Measurements from ENCODE around the gene ZNF492. TPM values are rescaled to one million over a fixed set of nuclear protein-coding genes. Genes with fewer than 3 reads are reported as not detected.

The ZNF492 gene
- total RNA-seq, 2 experiments from 2014 or later = not detected

- BruUV-seq (replicated peaks) = no TSS peak
- Histone ChIP-seq H3K36me3 (ENCODE audit: insufficient read depth, low read length) (no peaks in the 10 kb centered on the region), H3K9me2 (ENCODE audit: insufficient read depth, low read length) (no peaks in the 10 kb centered on the region), H3K4me2 (ENCODE audit: low read length) (no peak overlapping the region), H3K27ac (ENCODE audit: low read depth, low read length, poor library complexity, severe bottlenecking) (no peak overlapping the region), H3K9me3 (ENCODE audit: low read length) (no peaks in the 10 kb centered on the region), H3K4me1 (ENCODE audit: insufficient read depth, low read length, poor library complexity, severe bottlenecking) (no peaks in the 10 kb centered on the region), H3K4me3 (ENCODE audit: low read depth, low read length, poor library complexity, severe bottlenecking) (no peak overlapping the region), H3K79me2 (ENCODE audit: insufficient read depth, low read depth, low read length) (no peaks in the 10 kb centered on the region), H4K20me1 (ENCODE audit: insufficient read depth, low read length) (no peaks in the 10 kb centered on the region), H2AFZ (ENCODE audit: low read length) (no peak overlapping the region)
- ChIA-PET POLR2A (no interaction called here), CTCF (ENCODE audit: unreplicated experiment) (no interaction called here)
- intact Hi-C loops (cut with micrococcal nuclease; ENCODE audit: unreplicated experiment) = no loop called here
- TF ChIP-seq EZH2phosphoT487 (IDR thresholded peaks at IDR 0.05; ENCODE audit: borderline replicate concordance, low read depth, low read length) (no peak), CTCF (conservative IDR thresholded peaks at IDR 0.05; ENCODE audit: low read length) (no peak)
- DNase-seq (ENCODE audit: low spot score) = no peak
Observed at GRCh38 chr19:22600690-22601648, 33.2 kb upstream of the ZNF492 start.

- H3K36me3 ChIP-seq (ENCODE audit: insufficient read depth, low read length) = no peaks in the 10 kb centered on the region
- H3K9me2 ChIP-seq (ENCODE audit: insufficient read depth, low read length) = no peaks in the 10 kb centered on the region
- no peak overlapping the region for H3K4me2 ChIP-seq (ENCODE audit: low read length)
- no peaks in the 10 kb centered on the region for H3K4me1 ChIP-seq (ENCODE audit: insufficient read depth, low read length, poor library complexity, severe bottlenecking)
- H4K20me1 ChIP-seq (ENCODE audit: insufficient read depth, low read length) = no peaks in the 10 kb centered on the region
- no peaks in the 10 kb centered on the region for H3K79me2 ChIP-seq (ENCODE audit: insufficient read depth, low read depth, low read length)
- H3K4me3 ChIP-seq (ENCODE audit: low read depth, low read length, poor library complexity, severe bottlenecking) = no peak overlapping the region
- intact Hi-C loops (cut with micrococcal nuclease; ENCODE audit: unreplicated experiment) = no loop called here
- H2AFZ ChIP-seq (ENCODE audit: low read length) = no peak overlapping the region
- ChIA-PET CTCF (ENCODE audit: unreplicated experiment) (no interaction called here), POLR2A (interaction anchor here (0.6 kb wide), 1 partner anchor 680 kb away, joined by 3 read pairs; no protein-coding TSS in a partner anchor)
- no peak for DNase-seq (ENCODE audit: low spot score)
- no peak for TF ChIP-seq EZH2phosphoT487 (IDR thresholded peaks at IDR 0.05; ENCODE audit: borderline replicate concordance, low read depth, low read length)
- no peak for TF ChIP-seq CTCF (conservative IDR thresholded peaks at IDR 0.05; ENCODE audit: low read length)
- BruUV-seq (replicated peaks) = no TSS peak
- no peak overlapping the region for H3K27ac ChIP-seq (ENCODE audit: low read depth, low read length, poor library complexity, severe bottlenecking)
- H3K9me3 ChIP-seq (ENCODE audit: low read length) = no peaks in the 10 kb centered on the region
Observed at GRCh38 chr19:22601906-22602630, 32.1 kb upstream of the ZNF492 start.
